ENCODE measurements around the gene BMP8A. TPM values are rescaled to one million over a fixed set of nuclear protein-coding genes. Genes with fewer than 3 reads are reported as not detected.
"Not testable (repeated sequence)": the region's sequence is repeated elsewhere in the genome, so short reads cannot be mapped to it uniquely, and the experiment has no call there.

BMP8A gene
- 0.40 TPM for total RNA-seq
- polyA plus RNA-seq (ENCODE audit: insufficient read depth in 1 of 8, insufficient read length in 8 of 8, low replicate concordance in 1 of 8) = 1 to 10 TPM in 1 of 8 donors, under 1 TPM in 7; 0.14 to 1.1 (median 0.41) TPM
- long read RNA-seq, donor 1 = 0 reads
- long read RNA-seq, donor 2 = 0 reads
- long read RNA-seq, donor 3 = 0 reads
- long read RNA-seq, donor 4, partial matches to known transcripts = 0 of 1 reads
- long read RNA-seq, donor 4, other reads (novel, unspliced or antisense) = 0 of 1 reads
- long read RNA-seq, donor 5 = 0 reads
- long read RNA-seq, donor 6 = 0 reads
- long read RNA-seq, donor 7 = 0 reads
- long read RNA-seq, donor 8, partial matches to known transcripts = 0 of 1 reads
- long read RNA-seq, donor 8, other reads (novel, unspliced or antisense) = 0 of 1 reads
- long read RNA-seq, donor 9 = 0 reads
- long read RNA-seq, donor 10 = 0 reads
- long read RNA-seq, donor 11 = 0 reads

GRCh38 chr1:39491146-39491921 is at the start of gene BMP8A:
Gene BMP8A (plus strand): TSS chr1:39491636. CDS start chr1:39491992, 356 bp downstream.
- Histone ChIP-seq H3K9me3 (replicated peaks; ENCODE audit: control insufficient read depth, low read depth, low read length) (no peaks in the 10 kb centered on the region), H3K27me3 (ENCODE audit: control insufficient read depth, insufficient read depth, low read length) (peaks cover 33% of the 10 kb centered on the region), H3K4me3 (ENCODE audit: low read length) (peak within 1 kb of the TSS; percentile 13), H3K4me1 (ENCODE audit: control insufficient read depth, insufficient read depth, low read length) (peaks cover 6% of the 10 kb centered on the region), H3K36me3 (ENCODE audit: control insufficient read depth, insufficient read depth, low read length) (peaks cover 15% of the 10 kb centered on the region), H3K27ac (ENCODE audit: low read length) (no peak within 1 kb of the TSS)
- DNase-seq = peak; percentile 56
- WGBS (ENCODE audit: insufficient coverage) = under 1% methylated on average over 112 of the region's 112 CpGs

- H3K36me3 ChIP-seq (ENCODE audit: control insufficient read depth, insufficient read depth, low read length) = peaks cover 74% of the 10 kb centered on the region
- no peaks in the 10 kb centered on the region for H3K4me1 ChIP-seq (ENCODE audit: control insufficient read depth, insufficient read depth, low read length)
- H3K27ac ChIP-seq (ENCODE audit: low read length) = no peak overlapping the region
- H3K4me3 ChIP-seq (ENCODE audit: low read length) = no peak overlapping the region
- H3K9me3 ChIP-seq (replicated peaks; ENCODE audit: control insufficient read depth, low read depth, low read length) = no peaks in the 10 kb centered on the region
- DNase-seq = no peak
- no peaks in the 10 kb centered on the region for H3K27me3 ChIP-seq (ENCODE audit: control insufficient read depth, insufficient read depth, low read length)
Measured at GRCh38 chr1:39441797-39442196, 49.6 kb upstream of the BMP8A start.

- no CpG with 5 or more reads among the region's 2 CpGs for WGBS (ENCODE audit: insufficient coverage)
- DNase-seq = no peak
- Histone ChIP-seq H3K4me3 (ENCODE audit: low read length) (no peak overlapping the region), H3K36me3 (ENCODE audit: control insufficient read depth, insufficient read depth, low read length) (peaks cover 74% of the 10 kb centered on the region), H3K4me1 (ENCODE audit: control insufficient read depth, insufficient read depth, low read length) (no peaks in the 10 kb centered on the region), H3K9me3 (replicated peaks; ENCODE audit: control insufficient read depth, low read depth, low read length) (no peaks in the 10 kb centered on the region), H3K27ac (ENCODE audit: low read length) (no peak overlapping the region), H3K27me3 (ENCODE audit: control insufficient read depth, insufficient read depth, low read length) (no peaks in the 10 kb centered on the region)
Measured at GRCh38 chr1:39445573-39445972, 45.9 kb upstream of the BMP8A start.

- Histone ChIP-seq H3K9me3 (replicated peaks; ENCODE audit: control insufficient read depth, low read depth, low read length) (no peaks in the 10 kb centered on the region), H3K27me3 (ENCODE audit: control insufficient read depth, insufficient read depth, low read length) (no peaks in the 10 kb centered on the region), H3K27ac (ENCODE audit: low read length) (no peak overlapping the region), H3K4me3 (ENCODE audit: low read length) (no peak overlapping the region), H3K36me3 (ENCODE audit: control insufficient read depth, insufficient read depth, low read length) (peaks cover 70% of the 10 kb centered on the region), H3K4me1 (ENCODE audit: control insufficient read depth, insufficient read depth, low read length) (no peaks in the 10 kb centered on the region)
- DNase-seq = peak; percentile 18
- no CpG with 5 or more reads among the region's 5 CpGs for WGBS (ENCODE audit: insufficient coverage)
Measured at GRCh38 chr1:39446986-39447567, 44.4 kb upstream of the BMP8A start.

GRCh38 chr1:39450041-39450440 is 41.4 kb upstream of the BMP8A start:
- not testable (repeated sequence) for H3K27me3 ChIP-seq (ENCODE audit: control insufficient read depth, insufficient read depth, low read length); H3K4me3 ChIP-seq (ENCODE audit: low read length); H3K27ac ChIP-seq (ENCODE audit: low read length); H3K4me1 ChIP-seq (ENCODE audit: control insufficient read depth, insufficient read depth, low read length); DNase-seq; H3K9me3 ChIP-seq (replicated peaks; ENCODE audit: control insufficient read depth, low read depth, low read length)
- 100% methylated on average over 2 of the region's 4 CpGs for WGBS (ENCODE audit: insufficient coverage)
- peaks cover 76% of the 10 kb centered on the region for H3K36me3 ChIP-seq (ENCODE audit: control insufficient read depth, insufficient read depth, low read length)

- Histone ChIP-seq H3K27ac (ENCODE audit: low read length) (no peak overlapping the region), H3K4me3 (ENCODE audit: low read length) (no peak overlapping the region), H3K4me1 (ENCODE audit: control insufficient read depth, insufficient read depth, low read length) (no peaks in the 10 kb centered on the region), H3K27me3 (ENCODE audit: control insufficient read depth, insufficient read depth, low read length) (no peaks in the 10 kb centered on the region), H3K9me3 (replicated peaks; ENCODE audit: control insufficient read depth, low read depth, low read length) (no peaks in the 10 kb centered on the region), H3K36me3 (ENCODE audit: control insufficient read depth, insufficient read depth, low read length) (peaks cover 77% of the 10 kb centered on the region)
- no peak for DNase-seq
- WGBS (ENCODE audit: insufficient coverage) = 82% methylated on average over 7 of the region's 10 CpGs
Measured at GRCh38 chr1:39450956-39451606, 40.4 kb upstream of the BMP8A start.

GRCh38 chr1:39452081-39452480 is 39.4 kb upstream of the BMP8A start:
- Histone ChIP-seq H3K27ac (ENCODE audit: low read length) (no peak overlapping the region), H3K36me3 (ENCODE audit: control insufficient read depth, insufficient read depth, low read length) (peaks cover 84% of the 10 kb centered on the region), H3K27me3 (ENCODE audit: control insufficient read depth, insufficient read depth, low read length) (no peaks in the 10 kb centered on the region), H3K4me3 (ENCODE audit: low read length) (no peak overlapping the region), H3K4me1 (ENCODE audit: control insufficient read depth, insufficient read depth, low read length) (no peaks in the 10 kb centered on the region), H3K9me3 (replicated peaks; ENCODE audit: control insufficient read depth, low read depth, low read length) (no peaks in the 10 kb centered on the region)
- no peak for DNase-seq
- WGBS (ENCODE audit: insufficient coverage) = 100% methylated on average over 6 of the region's 7 CpGs

GRCh38 chr1:39452540-39452939 is 38.9 kb upstream of the BMP8A start:
- no peak overlapping the region for H3K27ac ChIP-seq (ENCODE audit: low read length)
- 100% methylated on average over 2 of the region's 5 CpGs for WGBS (ENCODE audit: insufficient coverage)
- H3K9me3 ChIP-seq (replicated peaks; ENCODE audit: control insufficient read depth, low read depth, low read length) = no peaks in the 10 kb centered on the region
- H3K4me1 ChIP-seq (ENCODE audit: control insufficient read depth, insufficient read depth, low read length) = no peaks in the 10 kb centered on the region
- H3K4me3 ChIP-seq (ENCODE audit: low read length) = no peak overlapping the region
- no peak for DNase-seq
- H3K36me3 ChIP-seq (ENCODE audit: control insufficient read depth, insufficient read depth, low read length) = peaks cover 84% of the 10 kb centered on the region
- H3K27me3 ChIP-seq (ENCODE audit: control insufficient read depth, insufficient read depth, low read length) = no peaks in the 10 kb centered on the region

- no CpG with 5 or more reads among the region's 8 CpGs for WGBS (ENCODE audit: insufficient coverage)
- no peak for DNase-seq
- H3K36me3 ChIP-seq (ENCODE audit: control insufficient read depth, insufficient read depth, low read length) = peaks cover 89% of the 10 kb centered on the region
- no peaks in the 10 kb centered on the region for H3K9me3 ChIP-seq (replicated peaks; ENCODE audit: control insufficient read depth, low read depth, low read length)
- no peaks in the 10 kb centered on the region for H3K4me1 ChIP-seq (ENCODE audit: control insufficient read depth, insufficient read depth, low read length)
- H3K4me3 ChIP-seq (ENCODE audit: low read length) = no peak overlapping the region
- no peaks in the 10 kb centered on the region for H3K27me3 ChIP-seq (ENCODE audit: control insufficient read depth, insufficient read depth, low read length)
- H3K27ac ChIP-seq (ENCODE audit: low read length) = no peak overlapping the region
Measured at GRCh38 chr1:39453603-39454002, 37.8 kb upstream of the BMP8A start.

- 80% methylated on average over 1 of the region's 4 CpGs for WGBS (ENCODE audit: insufficient coverage)
- Histone ChIP-seq H3K36me3 (ENCODE audit: control insufficient read depth, insufficient read depth, low read length) (peaks cover 89% of the 10 kb centered on the region), H3K4me3 (ENCODE audit: low read length) (no peak overlapping the region), H3K27me3 (ENCODE audit: control insufficient read depth, insufficient read depth, low read length) (no peaks in the 10 kb centered on the region), H3K27ac (ENCODE audit: low read length) (no peak overlapping the region), H3K9me3 (replicated peaks; ENCODE audit: control insufficient read depth, low read depth, low read length) (no peaks in the 10 kb centered on the region), H3K4me1 (ENCODE audit: control insufficient read depth, insufficient read depth, low read length) (no peaks in the 10 kb centered on the region)
- no peak for DNase-seq
Measured at GRCh38 chr1:39458991-39459390, 32.4 kb upstream of the BMP8A start.
